Panc1 (cell line): ENCODE data around the gene MAP2. TPM values are rescaled to one million over a fixed set of nuclear protein-coding genes. Genes with fewer than 3 reads are reported as not detected.

Experiments used
- ATAC-seq: fragments of 200-7000 bp; cut with Tn5 transposase; 2 replicates; pipeline ENCODE4 v1.9.1; 2020; ENCODE audit warnings: mild to moderate bottlenecking, moderate library complexity
- BruUV-seq: library from RNA; stranded (reverse); fragments of 400-500 nt; replicated peaks from 2 replicates; lab custom pipeline; 2021; lab: Mats Ljungman, UMichigan
- CTCF ChIA-PET: fragments of 300-600 bp; sonication (Branson Sonifier 250); formaldehyde crosslinking; loops from one replicate; lab custom pipeline; 2022; ENCODE audit warnings: antibody characterized with exemption; lab: Charles Lee
- POLR2A ChIA-PET: fragments of 300-600 bp; sonication (Branson Sonifier 250); formaldehyde crosslinking; loops from one replicate; lab custom pipeline; 2022; ENCODE audit warnings: antibody characterized with exemption; lab: Charles Lee
- DNase-seq: peaks from one replicate; pipeline ENCODE4 v3.0.0-alpha.2; 2010; ENCODE audit warnings: low read depth, low spot score
- H3K27ac ChIP-seq: 2 replicates; pipeline ENCODE4 v1.5.1; 2011; ENCODE audit warnings: mild to moderate bottlenecking, low read length, inconsistent platforms
- H3K27me3 ChIP-seq: fragments of 200-500 bp; sonication (Bioruptor generic); 2 replicates; pipeline ENCODE4 v1.6.0; 2014; ENCODE audit warnings: low read length, inconsistent platforms; ENCODE audit not compliant: control insufficient read depth, insufficient read depth
- H3K36me3 ChIP-seq: fragments of 200-500 bp; sonication (Bioruptor generic); 2 replicates; pipeline ENCODE4 v1.5.1; 2014; ENCODE audit warnings: inconsistent platforms, mild to moderate bottlenecking, low read length, moderate library complexity; ENCODE audit not compliant: control insufficient read depth, insufficient read depth
- H3K4me1 ChIP-seq: 2 replicates; pipeline ENCODE4 v1.5.1; 2011; ENCODE audit warnings: inconsistent platforms, mild to moderate bottlenecking, low read length, moderate library complexity; ENCODE audit not compliant: control insufficient read depth, insufficient read depth
- H3K4me3 ChIP-seq, 2 experiments: 2 replicates each; pipeline ENCODE4 v1.5.1; 2011 to 2012; ENCODE audit warnings: low read depth in 2 of 2, low read length in 2 of 2, mild to moderate bottlenecking in 2 of 2, inconsistent platforms in 1 of 2, moderate library complexity in 1 of 2
- H3K9me3 ChIP-seq: fragments of 200-500 bp; sonication (Bioruptor generic); 2 replicates; pipeline ENCODE4 v1.5.1; 2014; ENCODE audit warnings: low read depth, mild to moderate bottlenecking, inconsistent platforms, low read length, moderate library complexity; ENCODE audit not compliant: control insufficient read depth, insufficient read depth
- CTCF ChIP-seq: fragments of 450-650 bp; IDR thresholded peaks from 2 replicates; pipeline ENCODE4 v1.5.1; 2017; ENCODE audit warnings: mild to moderate bottlenecking
- POLR2AphosphoS5 ChIP-seq: IDR thresholded peaks from 2 replicates; pipeline ENCODE4 v1.6.1; 2012; ENCODE audit warnings: mild to moderate bottlenecking, low read depth, low read length, moderate library complexity
- REST ChIP-seq, 2 experiments: IDR thresholded peaks; 2 replicates each; pipeline ENCODE4 v1.6.1; 2011 to 2012; ENCODE audit warnings: low read depth in 2 of 2, control low read depth in 1 of 2, low read length in 1 of 2, mild to moderate bottlenecking in 1 of 2, moderate library complexity in 1 of 2; ENCODE audit not compliant: insufficient read depth in 1 of 2
- SIN3A ChIP-seq: IDR thresholded peaks from 2 replicates; pipeline ENCODE4 v1.6.1; 2012; ENCODE audit warnings: low read depth, mild to moderate bottlenecking, low read length, moderate library complexity, borderline replicate concordance; ENCODE audit not compliant: insufficient read depth
- TCF7L2 ChIP-seq: IDR thresholded peaks from 2 replicates; pipeline ENCODE4 v1.6.1; 2011; ENCODE audit warnings: mild to moderate bottlenecking, low read depth, low read length, inconsistent platforms
- in situ Hi-C: cut with HindIII; loops from 2 replicates; pipeline ENCODE4 v1.10.0; 2016; ENCODE audit warnings: low sequenced_read_pairs, low pct_unique_long_range_greater_than_20kb
- intact Hi-C: fragments of 100-400 bp; cut with micrococcal nuclease; formaldehyde crosslinking; loops from one replicate; pipeline ENCODE4 v1.10.0; 2022; ENCODE audit not compliant: unreplicated experiment
- total RNA-seq: library from RNA; stranded (reverse); gene quantifications from one replicate; pipeline ENCODE4 v1.2.1, GENCODE V29; 2021; ENCODE audit not compliant: unreplicated experiment

The MAP2 gene
- total RNA-seq, 1 experiment from 2014 or later: 44.9 TPM

GRCh38 chr2:209578394-209579001 is 154.7 kb downstream of the MAP2 start:
- ATAC-seq: no peak
- CTCF ChIA-PET: interaction anchor here (0.6 to 1.5 kb wide), 3 partner anchors 54 to 155 kb away, joined by 3 to 9 read pairs (median 5); partner anchors contain the start of gene MAP2
- no peaks in the 10 kb centered on the region for H3K9me3 ChIP-seq
- H3K27me3 ChIP-seq: no peaks in the 10 kb centered on the region
- POLR2A ChIA-PET: no interaction called here
- H3K4me1 ChIP-seq: peaks cover 6% of the 10 kb centered on the region; the same call in 1 of the 2 replicates
- no peak overlapping the region for H3K27ac ChIP-seq
- no peak for TF ChIP-seq REST (IDR thresholded peaks at IDR 0.05; ENCODE audit: insufficient read depth in 1 of 2, low read depth in 2 of 2, low read length in 1 of 2)
- TF ChIP-seq TCF7L2: no peak
- no peak for TF ChIP-seq SIN3A
- no peak for TF ChIP-seq CTCF
- no peak for TF ChIP-seq POLR2AphosphoS5
- H3K4me3 ChIP-seq: no peak overlapping the region
- BruUV-seq: no TSS peak
- no peak for DNase-seq
- in situ Hi-C loops (no loop called here), intact Hi-C loops (no loop called here)
- H3K36me3 ChIP-seq: no peaks in the 10 kb centered on the region; the same call in 1 of the 2 replicates

GRCh38 chr2:209579230-209579749 is 155.4 kb downstream of the MAP2 start:
- Histone ChIP-seq H3K4me3 (peak overlapping the region; percentile 20 to 41), H3K9me3 (no peaks in the 10 kb centered on the region), H3K4me1 (peaks cover 6% of the 10 kb centered on the region; the same call in 1 of the 2 replicates), H3K27ac (peak overlapping the region; percentile 66; the same call in 1 of the 2 replicates), H3K27me3 (no peaks in the 10 kb centered on the region), H3K36me3 (no peaks in the 10 kb centered on the region; the same call in 1 of the 2 replicates)
- no peak for DNase-seq
- BruUV-seq: no TSS peak
- ChIA-PET CTCF (interaction anchor here (0.8 to 1.2 kb wide), 2 partner anchors 154 to 155 kb away, joined by 4 to 6 read pairs; partner anchors contain the start of gene MAP2), POLR2A (no interaction called here)
- peak; percentile 84 for ATAC-seq
- intact Hi-C loops: no loop called here
- in situ Hi-C loops: no loop called here
- TF ChIP-seq SIN3A (no peak), CTCF (no peak), POLR2AphosphoS5 (no peak), REST (IDR thresholded peaks at IDR 0.05; ENCODE audit: insufficient read depth in 1 of 2, low read depth in 2 of 2, low read length in 1 of 2) (no peak)
